Body of pancreas (tissue), 4 donors: ENCODE results near the gene SSU72. TPM values are rescaled to one million over a fixed set of nuclear protein-coding genes. Genes with fewer than 3 reads are reported as not detected.

Experiments
- ATAC-seq: fragments of 150-250 bp; one replicate; pipeline ENCODE4 v1.9.1; 2016
- DNase-seq, 4 donors: peaks; one replicate each; pipeline ENCODE4 v3.0.0-alpha.2; 2019
- H3K27ac ChIP-seq, 4 donors: fragments of 200-600 bp; sonication (generic); 1 replicate in 3 of 4; 2 replicates in 1 of 4; pipeline versions ENCODE4 v1.5.1 to v1.6.1; 2016 to 2019; ENCODE audit warnings: mild to moderate bottlenecking in 1 of 4, mixed read lengths in 1 of 4, moderate library complexity in 1 of 4
- H3K27me3 ChIP-seq, 2 donors: fragments of 200-600 bp; sonication (generic); one replicate each; pipeline ENCODE4 v1.6.0; 2016; ENCODE audit warnings: mild to moderate bottlenecking in 1 of 2
- H3K36me3 ChIP-seq, 2 donors: fragments of 200-600 bp; sonication (generic); replicated peaks in 1 of 2; 2 replicates each; pipeline ENCODE4 v1.5.1; 2016; ENCODE audit warnings: low read depth in 2 of 2; ENCODE audit not compliant: insufficient read depth in 1 of 2
- H3K4me1 ChIP-seq: fragments of 200-600 bp; sonication (generic); one replicate; pipeline ENCODE4 v1.6.0; 2016
- H3K4me3 ChIP-seq, 2 donors: fragments of 200-600 bp; sonication (generic); 1 replicate in 1 of 2; 2 replicates in 1 of 2; pipeline ENCODE4 v1.5.1; 2016 to 2019
- H3K9me3 ChIP-seq, 3 donors: fragments of 200-600 bp; sonication (generic); 1 replicate in 2 of 3; 2 replicates in 1 of 3; pipeline ENCODE4 v1.5.1; 2016
- POLR2A ChIP-seq, 3 donors: fragments of 450-650 bp; IDR thresholded peaks; one replicate each; pipeline ENCODE4 v1.6.1; 2016; ENCODE audit warnings: antibody characterized with exemption in 3 of 3, mild to moderate bottlenecking in 2 of 3
- WGBS, 2 donors: methylation state at CpG; one replicate each; pipeline ENCODE4 v1.1.5; 2017; 5-methylcytosine and 5-hydroxymethylcytosine counted together
- intact Hi-C: fragments of 100-400 bp; cut with DNase I; formaldehyde crosslinking; loops from one replicate; pipeline ENCODE4 v1.15.1; 2023
- total RNA-seq, 2 donors: library from RNA; depleted of rRNA; stranded (reverse); fragments of >200 nt; gene quantifications; one replicate each; pipeline ENCODE4 v1.1.0, GENCODE V29; 2016
- TF ChIP-seq, protein P1 (sequence below), 7 experiments: fragments of 450-650 bp in 4 of 7; fragments of 200-600 bp in 3 of 7; sonication (generic) in 3 of 7; IDR thresholded peaks; one replicate each; pipeline ENCODE4 v1.5.1; 2016 to 2019; ENCODE audit warnings: antibody characterized with exemption in 7 of 7

Gene SSU72
- total RNA-seq, 2 donors from 2014 or later: 82.1 to 113 TPM

- DNase-seq (no peak), ATAC-seq (no peak)
- no peak overlapping the region for H3K4me3 ChIP-seq
- H3K27ac ChIP-seq: no peak overlapping the region
- H3K27me3 ChIP-seq: no peaks in the 10 kb centered on the region
- no peaks in the 10 kb centered on the region for H3K9me3 ChIP-seq
- no peak for TF ChIP-seq POLR2A (IDR thresholded peaks at IDR 0.05)
- TF ChIP-seq, protein P1, sequence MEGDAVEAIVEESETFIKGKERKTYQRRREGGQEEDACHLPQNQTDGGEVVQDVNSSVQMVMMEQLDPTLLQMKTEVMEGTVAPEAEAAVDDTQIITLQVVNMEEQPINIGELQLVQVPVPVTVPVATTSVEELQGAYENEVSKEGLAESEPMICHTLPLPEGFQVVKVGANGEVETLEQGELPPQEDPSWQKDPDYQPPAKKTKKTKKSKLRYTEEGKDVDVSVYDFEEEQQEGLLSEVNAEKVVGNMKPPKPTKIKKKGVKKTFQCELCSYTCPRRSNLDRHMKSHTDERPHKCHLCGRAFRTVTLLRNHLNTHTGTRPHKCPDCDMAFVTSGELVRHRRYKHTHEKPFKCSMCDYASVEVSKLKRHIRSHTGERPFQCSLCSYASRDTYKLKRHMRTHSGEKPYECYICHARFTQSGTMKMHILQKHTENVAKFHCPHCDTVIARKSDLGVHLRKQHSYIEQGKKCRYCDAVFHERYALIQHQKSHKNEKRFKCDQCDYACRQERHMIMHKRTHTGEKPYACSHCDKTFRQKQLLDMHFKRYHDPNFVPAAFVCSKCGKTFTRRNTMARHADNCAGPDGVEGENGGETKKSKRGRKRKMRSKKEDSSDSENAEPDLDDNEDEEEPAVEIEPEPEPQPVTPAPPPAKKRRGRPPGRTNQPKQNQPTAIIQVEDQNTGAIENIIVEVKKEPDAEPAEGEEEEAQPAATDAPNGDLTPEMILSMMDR (IDR thresholded peaks at IDR 0.05): no peak
- intact Hi-C loops: no loop called here
- no peaks in the 10 kb centered on the region for H3K36me3 ChIP-seq
- H3K4me1 ChIP-seq: peaks cover 4% of the 10 kb centered on the region
- 86% methylated on average over 4 to 21 of the region's 21 CpGs for WGBS, 2 donors
These were observed 47.5 kb upstream of the SSU72 start for GRCh38 chr1:1622010-1622787.

DNA sequence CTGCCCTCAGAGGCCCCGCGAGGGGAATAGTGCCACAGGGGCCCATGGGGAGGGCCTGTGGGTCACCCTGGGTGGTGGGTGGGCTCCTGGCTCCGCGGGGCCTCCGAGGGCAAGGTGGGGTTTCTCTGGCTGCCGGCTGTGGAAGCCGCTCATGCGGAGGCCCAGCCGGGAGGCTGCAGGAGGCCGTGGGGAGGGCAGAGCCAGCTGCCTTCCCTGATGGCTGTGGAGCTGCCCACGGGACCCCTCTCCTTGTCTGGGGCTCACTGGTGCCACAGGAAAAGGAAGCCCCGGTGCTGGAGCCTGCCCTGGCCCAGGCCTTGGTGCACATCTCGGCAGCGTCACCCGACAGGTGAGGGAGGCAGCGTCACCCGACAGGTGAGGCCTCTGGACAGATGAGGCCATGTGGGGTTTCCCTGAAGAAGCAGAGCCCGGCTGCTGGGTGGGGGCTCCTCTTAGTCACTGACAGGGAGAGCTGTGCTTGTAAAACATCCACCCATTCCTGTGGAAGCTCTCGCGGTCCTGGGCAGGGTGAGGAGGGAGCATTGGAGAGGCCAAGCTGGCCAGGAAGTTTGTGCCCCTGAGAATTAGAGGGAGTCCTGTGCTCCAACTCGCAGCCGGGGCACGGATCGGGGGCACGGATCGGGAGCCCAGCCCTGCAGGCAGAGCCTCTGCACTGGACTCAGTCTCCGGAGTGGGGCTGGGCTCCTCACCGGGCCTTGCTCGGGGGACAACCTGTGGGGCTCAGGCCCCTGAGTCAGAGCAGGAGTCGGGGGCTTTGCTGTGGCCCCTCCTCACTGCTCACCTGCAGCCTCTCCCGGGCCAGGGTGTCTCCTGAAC lies 46.7 kb upstream of the SSU72 start:
- no peak for ATAC-seq
- Histone ChIP-seq H3K4me1 (peaks cover 12% of the 10 kb centered on the region), H3K4me3 (no peak overlapping the region), H3K36me3 (no peaks in the 10 kb centered on the region), H3K9me3 (no peaks in the 10 kb centered on the region), H3K27me3 (no peaks in the 10 kb centered on the region), H3K27ac (no peak overlapping the region)
- TF ChIP-seq, protein P1 (IDR thresholded peaks at IDR 0.05): no peak
- no peak for TF ChIP-seq POLR2A (IDR thresholded peaks at IDR 0.05)
- 89% methylated on average over 25 of the region's 31 CpGs; no CpG with 5 or more reads in 1 of the 2 donors for WGBS, 2 donors
- DNase-seq: no peak
- intact Hi-C loops: no loop called here

DNA sequence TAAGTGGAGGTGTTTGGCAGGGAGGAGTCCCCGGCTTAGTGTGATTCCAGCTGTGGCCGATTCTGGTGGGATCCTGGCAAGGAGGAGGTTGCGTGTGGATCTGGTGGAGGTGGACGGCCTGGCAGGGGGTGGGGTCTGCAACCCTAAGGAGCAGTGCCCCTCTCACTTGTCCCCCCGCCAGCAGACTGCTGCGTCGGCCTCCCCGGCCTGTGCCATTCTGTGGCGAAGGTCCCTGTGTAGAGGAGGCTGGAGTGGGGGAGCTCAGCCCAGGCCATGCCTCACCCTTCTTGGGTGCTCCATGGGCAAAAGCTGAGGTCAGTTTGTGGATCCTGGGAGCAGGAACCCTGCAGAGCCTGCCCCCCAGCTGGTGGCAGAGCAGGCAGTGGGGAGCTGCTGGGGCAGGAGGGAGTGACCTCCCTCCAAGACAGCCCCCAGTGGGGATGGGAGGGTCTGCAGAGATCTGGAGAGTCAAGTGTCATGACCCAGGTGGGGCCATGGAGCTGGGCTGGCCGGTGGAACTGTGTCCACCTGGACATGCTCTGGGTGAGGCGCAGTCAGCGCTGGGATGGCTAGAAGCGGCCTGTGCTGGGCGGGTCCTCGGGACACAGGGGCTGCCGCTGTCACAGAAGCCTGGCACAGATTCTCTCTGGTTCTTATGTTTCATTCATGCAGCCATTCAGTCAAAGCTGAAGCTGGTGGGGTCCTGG lies 45.9 kb upstream of the SSU72 start:
- no peak for DNase-seq
- Histone ChIP-seq H3K27me3 (no peaks in the 10 kb centered on the region), H3K36me3 (no peaks in the 10 kb centered on the region), H3K27ac (no peak overlapping the region), H3K4me3 (no peak overlapping the region), H3K9me3 (no peaks in the 10 kb centered on the region), H3K4me1 (peaks cover 13% of the 10 kb centered on the region)
- 90 to 94% methylated on average over 3 to 16 of the region's 16 CpGs for WGBS, 2 donors
- intact Hi-C loops: no loop called here
- no peak for ATAC-seq
- TF ChIP-seq, protein P1 (IDR thresholded peaks at IDR 0.05): no peak
- TF ChIP-seq POLR2A (IDR thresholded peaks at IDR 0.05): no peak

DNA sequence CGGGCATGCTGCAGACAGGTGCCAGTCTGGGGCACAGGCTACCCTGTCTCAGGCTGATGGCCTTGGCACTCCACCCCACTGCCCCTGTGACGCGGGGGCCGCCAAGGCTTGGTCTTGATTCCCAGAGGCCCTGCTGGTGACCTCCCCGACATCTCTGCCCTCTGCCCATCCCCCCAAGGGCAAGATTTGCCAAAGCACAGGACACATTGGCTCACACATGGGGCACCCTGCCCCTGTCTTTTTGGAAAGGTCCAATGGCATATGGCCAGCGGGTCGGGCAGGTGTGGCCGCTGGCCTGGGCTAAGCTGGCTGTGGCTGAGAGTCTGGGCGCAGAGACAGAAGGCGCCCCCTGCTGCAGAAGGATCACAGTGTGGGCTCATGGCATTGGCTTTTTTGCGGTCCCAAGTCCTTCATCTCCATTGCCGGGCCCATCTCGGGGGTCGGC lies 45.3 kb upstream of the SSU72 start:
- Histone ChIP-seq H3K36me3 (no peaks in the 10 kb centered on the region), H3K27me3 (no peaks in the 10 kb centered on the region), H3K9me3 (no peaks in the 10 kb centered on the region), H3K4me3 (no peak overlapping the region), H3K27ac (no peak overlapping the region), H3K4me1 (peaks cover 13% of the 10 kb centered on the region)
- ATAC-seq: no peak
- TF ChIP-seq, protein P1 (IDR thresholded peaks at IDR 0.05): peak in 1 of 7 experiments; percentile 5
- TF ChIP-seq POLR2A (IDR thresholded peaks at IDR 0.05): no peak
- WGBS, 2 donors: 78 to 96% methylated on average over 5 to 14 of the region's 14 CpGs
- no peak for DNase-seq
- intact Hi-C loops: no loop called here
